Measurements from ENCODE around the gene PSMB4. TPM values are rescaled to one million over a fixed set of nuclear protein-coding genes. Genes with fewer than 3 reads are reported as not detected.
"Not testable (repeated sequence)": the region's sequence is repeated elsewhere in the genome, so short reads cannot be mapped to it uniquely, and the experiment has no call there.

Gene PSMB4
- total RNA-seq, 4 donors from 2014 or later = 259 to 324 (median 291) TPM

DNA sequence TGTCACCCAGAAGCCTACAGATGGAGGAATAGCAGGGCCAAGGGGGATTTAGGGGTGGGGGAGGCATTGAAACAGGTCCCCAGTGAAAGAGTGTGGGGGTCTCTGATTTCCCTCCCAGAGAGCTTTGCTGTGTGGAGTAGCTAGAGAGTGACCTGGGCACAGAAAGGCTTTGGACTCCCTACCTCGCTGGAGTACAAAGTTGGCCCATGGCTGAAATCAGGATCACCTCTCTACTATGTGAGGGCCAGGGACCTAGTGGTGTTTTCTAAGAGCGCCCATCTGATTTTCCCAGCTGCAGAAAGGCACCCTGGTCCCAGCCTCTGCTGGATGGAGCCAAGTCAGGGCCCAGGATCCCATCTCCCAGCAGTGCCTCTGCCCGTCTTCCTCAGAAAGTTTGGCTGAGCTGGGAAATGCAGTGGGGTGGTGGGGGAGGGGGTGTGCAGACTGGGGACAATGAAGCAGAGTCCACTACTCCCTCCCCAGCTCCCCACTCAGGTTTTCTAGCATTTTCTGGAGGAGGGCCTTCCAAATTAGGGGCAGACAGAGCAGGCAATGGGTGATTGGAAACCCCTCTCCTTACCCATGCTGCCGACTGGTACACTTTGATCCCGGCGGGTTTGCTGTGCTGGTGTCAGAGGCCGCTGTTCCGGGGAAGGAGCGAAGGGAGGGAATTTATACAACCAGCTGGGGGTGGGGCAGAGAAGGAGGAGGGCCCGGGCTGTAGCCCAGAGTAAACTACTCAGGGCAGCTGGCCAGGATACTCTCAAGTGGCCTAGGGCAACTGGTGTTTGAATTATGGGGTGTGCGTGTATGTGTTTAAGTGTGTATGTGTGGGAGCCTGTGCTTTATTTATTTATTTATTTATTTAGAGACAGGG, 27.1 kb upstream of the PSMB4 start, which contains the start of gene SELENBP1:
Gene SELENBP1 (minus strand): TSS at position 648 of the 877 bp plus-strand sequence. CDS start 64 bp downstream, at position 584.
- in situ Hi-C loops (cut with MboI; ENCODE audit: low sequenced_read_pairs in 4 of 4) (no loop called here), intact Hi-C loops (cut with DNase I; ENCODE audit: low total_unique reads) (no loop called here)
- Histone ChIP-seq H3K4me1 (peaks cover 40 to 54% of the 10 kb centered on the region in 2 donors), H3K9me3 (no peaks in the 10 kb centered on the region), H3K4me3 (peak within 1 kb of the TSS; percentile 53 to 63 (median 60)), H3K36me3 (peaks cover 0 to 4% of the 10 kb centered on the region in 2 donors), H3K27ac (peak within 1 kb of the TSS; percentile 79 to 85 (median 84)), H3K27me3 (no peaks in the 10 kb centered on the region)
- DNase-seq = peak; percentile 74 to 78
- ATAC-seq = peak; percentile 78 to 82
- TF ChIP-seq CTCF (IDR thresholded peaks at IDR 0.05 in 4 of 5, conservative IDR thresholded peaks at IDR 0.05 in 1 of 5) = no peak
- peak; percentile 59 to 82 for TF ChIP-seq POLR2A (IDR thresholded peaks at IDR 0.05)

DNA sequence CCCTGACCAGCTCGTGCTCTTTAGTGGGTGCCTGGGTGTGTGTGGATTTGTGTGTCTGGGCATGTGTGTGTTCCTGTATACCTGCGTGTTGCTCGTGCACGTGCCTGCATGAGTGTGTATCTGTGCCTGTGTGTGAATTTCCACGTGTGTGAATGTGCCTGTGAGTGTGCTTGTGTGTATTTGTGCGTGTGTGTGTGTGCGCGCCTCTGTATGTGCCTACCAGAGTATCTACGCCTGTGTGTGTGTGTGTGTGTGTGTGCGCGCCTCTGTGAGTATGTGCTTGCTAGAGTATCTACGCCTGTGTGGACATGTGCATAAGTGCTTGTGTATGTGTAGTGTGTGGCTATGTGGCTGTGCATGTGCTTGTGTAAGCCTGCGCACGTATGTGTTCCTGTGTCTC, 26.2 kb upstream of the PSMB4 start:
- no peaks in the 10 kb centered on the region for H3K27me3 ChIP-seq
- no peak for ATAC-seq
- H3K36me3 ChIP-seq = peaks cover 0 to 4% of the 10 kb centered on the region in 2 donors
- no peak for DNase-seq
- TF ChIP-seq POLR2A (IDR thresholded peaks at IDR 0.05) = no peak
- no peak for TF ChIP-seq CTCF (IDR thresholded peaks at IDR 0.05 in 4 of 5, conservative IDR thresholded peaks at IDR 0.05 in 1 of 5)
- no peaks in the 10 kb centered on the region for H3K9me3 ChIP-seq
- H3K27ac ChIP-seq = peak overlapping the region in 1 of 4 donors; percentile 85
- H3K4me3 ChIP-seq = no peak overlapping the region
- H3K4me1 ChIP-seq = peaks cover 31 to 45% of the 10 kb centered on the region in 2 donors
- in situ Hi-C loops (cut with MboI; ENCODE audit: low sequenced_read_pairs in 4 of 4) (no loop called here), intact Hi-C loops (cut with DNase I; ENCODE audit: low total_unique reads) (no loop called here)

DNA sequence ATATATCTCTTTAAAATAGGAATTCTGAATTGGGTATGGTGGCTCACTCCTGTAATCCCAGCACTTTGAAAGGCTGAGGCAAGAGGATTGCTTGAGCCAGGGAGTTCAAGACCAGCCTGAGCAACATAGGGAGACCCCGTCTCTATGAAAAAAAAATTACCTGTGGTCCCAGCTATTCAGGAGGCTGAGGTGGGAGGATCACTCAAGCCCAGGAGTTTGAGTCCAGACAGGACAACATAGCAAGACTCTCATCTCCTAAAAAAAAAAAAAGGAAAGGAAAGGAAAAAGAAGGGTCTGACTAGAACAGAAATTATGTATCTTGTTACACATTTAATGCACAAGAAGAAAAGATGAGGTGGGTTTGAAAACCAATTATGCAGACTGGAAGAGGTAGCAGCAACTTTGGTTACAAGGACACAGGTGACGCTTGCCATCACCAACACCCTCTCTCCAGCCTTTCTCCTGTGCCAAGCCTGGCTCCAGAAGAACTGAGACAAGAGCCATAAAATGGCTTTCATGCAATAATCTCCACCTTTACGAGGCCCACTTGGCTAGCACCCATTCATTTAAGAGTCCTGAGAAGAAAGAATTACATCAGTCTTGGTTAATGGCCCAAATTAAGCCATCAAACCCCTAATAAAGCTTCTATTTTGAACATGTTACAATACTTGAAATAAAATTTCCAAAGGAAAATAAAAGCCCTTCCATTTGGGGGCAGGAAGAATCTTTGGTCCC, 22.1 kb upstream of the PSMB4 start:
- Histone ChIP-seq H3K9me3 (no peaks in the 10 kb centered on the region), H3K27me3 (no peaks in the 10 kb centered on the region), H3K4me3 (no peak overlapping the region), H3K27ac (no peak overlapping the region), H3K36me3 (no peaks in the 10 kb centered on the region), H3K4me1 (peaks cover under 1 to 8% of the 10 kb centered on the region in 2 donors)
- ATAC-seq (no peak), DNase-seq (no peak)
- in situ Hi-C loops (cut with MboI; ENCODE audit: low sequenced_read_pairs in 4 of 4) (no loop called here), intact Hi-C loops (cut with DNase I; ENCODE audit: low total_unique reads) (no loop called here)
- TF ChIP-seq CTCF (IDR thresholded peaks at IDR 0.05 in 4 of 5, conservative IDR thresholded peaks at IDR 0.05 in 1 of 5) (no peak), POLR2A (IDR thresholded peaks at IDR 0.05) (no peak)

- DNase-seq = no peak
- H3K9me3 ChIP-seq = no peaks in the 10 kb centered on the region
- intact Hi-C loops (cut with DNase I; ENCODE audit: low total_unique reads) (no loop called here), in situ Hi-C loops (cut with MboI; ENCODE audit: low sequenced_read_pairs in 4 of 4) (no loop called here)
- TF ChIP-seq POLR2A (IDR thresholded peaks at IDR 0.05) = no peak
- no peaks in the 10 kb centered on the region for H3K4me1 ChIP-seq
- H3K4me3 ChIP-seq = no peak overlapping the region
- no peak overlapping the region for H3K27ac ChIP-seq
- no peaks in the 10 kb centered on the region for H3K36me3 ChIP-seq
- ATAC-seq = no peak
- H3K27me3 ChIP-seq = no peaks in the 10 kb centered on the region
Observed at GRCh38 chr1:151384584-151384983, 14.8 kb upstream of the PSMB4 start.

GRCh38 chr1:151386002-151386401, 13.4 kb upstream of the PSMB4 start:
- in situ Hi-C loops (cut with MboI; ENCODE audit: low sequenced_read_pairs in 4 of 4) (no loop called here), intact Hi-C loops (cut with DNase I; ENCODE audit: low total_unique reads) (no loop called here)
- no peaks in the 10 kb centered on the region for H3K27me3 ChIP-seq
- no peaks in the 10 kb centered on the region for H3K4me1 ChIP-seq
- DNase-seq = no peak
- no peak for ATAC-seq
- H3K36me3 ChIP-seq = no peaks in the 10 kb centered on the region
- no peak overlapping the region for H3K4me3 ChIP-seq
- TF ChIP-seq CTCF (IDR thresholded peaks at IDR 0.05 in 4 of 5, conservative IDR thresholded peaks at IDR 0.05 in 1 of 5) (no peak), POLR2A (IDR thresholded peaks at IDR 0.05) (no peak)
- H3K9me3 ChIP-seq = no peaks in the 10 kb centered on the region
- H3K27ac ChIP-seq = no peak overlapping the region

- H3K4me1 ChIP-seq; DNase-seq; H3K4me3 ChIP-seq; H3K36me3 ChIP-seq; H3K27me3 ChIP-seq; ATAC-seq; H3K27ac ChIP-seq; H3K9me3 ChIP-seq; intact Hi-C loops (cut with DNase I; ENCODE audit: low total_unique reads): not testable (repeated sequence)
- in situ Hi-C loops (cut with MboI; ENCODE audit: low sequenced_read_pairs in 4 of 4) = loop anchor here in 2 of 4 donors (10.0 kb wide), 2 partner anchors 86 to 96 kb away; no protein-coding TSS in a partner anchor
Observed at GRCh38 chr1:151390221-151391078, 8.9 kb upstream of the PSMB4 start.

All from gastrocnemius medialis (tissue), 4 donors.